Measurements from ENCODE around the gene ALDH1L1. TPM values are rescaled to one million over a fixed set of nuclear protein-coding genes. Genes with fewer than 3 reads are reported as not detected.

ALDH1L1 gene
- total RNA-seq, 1 donor from 2014 or later = 3.3 TPM

- no peak overlapping the region for H3K4me3 ChIP-seq
- H3K27ac ChIP-seq = no peak overlapping the region
- TF ChIP-seq CTCF (IDR thresholded peaks at IDR 0.05) = no peak
- H3K9me3 ChIP-seq = no peaks in the 10 kb centered on the region
- H3K36me3 ChIP-seq = no peaks in the 10 kb centered on the region
- intact Hi-C loops (cut with DNase I) = no loop called here
- DNase-seq (no peak), ATAC-seq (no peak)
- H3K27me3 ChIP-seq = no peaks in the 10 kb centered on the region
- H3K4me1 ChIP-seq = no peaks in the 10 kb centered on the region
Measured at GRCh38 chr3:126106336-126107202, 73.8 kb downstream of the ALDH1L1 start.

GRCh38 chr3:126105691-126106187, 74.6 kb downstream of the ALDH1L1 start:
- Histone ChIP-seq H3K27me3 (no peaks in the 10 kb centered on the region), H3K4me1 (no peaks in the 10 kb centered on the region), H3K4me3 (no peak overlapping the region), H3K36me3 (no peaks in the 10 kb centered on the region), H3K9me3 (no peaks in the 10 kb centered on the region), H3K27ac (no peak overlapping the region)
- DNase-seq = no peak
- ATAC-seq = no peak
- no peak for TF ChIP-seq CTCF (IDR thresholded peaks at IDR 0.05)
- intact Hi-C loops (cut with DNase I) = no loop called here

- Histone ChIP-seq H3K27me3 (no peaks in the 10 kb centered on the region), H3K9me3 (no peaks in the 10 kb centered on the region), H3K4me1 (no peaks in the 10 kb centered on the region), H3K27ac (no peak overlapping the region), H3K4me3 (no peak overlapping the region), H3K36me3 (no peaks in the 10 kb centered on the region)
- no peak for TF ChIP-seq CTCF (IDR thresholded peaks at IDR 0.05)
- ATAC-seq (no peak), DNase-seq (no peak)
- intact Hi-C loops (cut with DNase I) = no loop called here
Measured at GRCh38 chr3:126104742-126105605, 75.4 kb downstream of the ALDH1L1 start.

- no peak overlapping the region for H3K27ac ChIP-seq
- intact Hi-C loops (cut with DNase I) = no loop called here
- H3K9me3 ChIP-seq = no peaks in the 10 kb centered on the region
- no peak for TF ChIP-seq CTCF (IDR thresholded peaks at IDR 0.05)
- no peak overlapping the region for H3K4me3 ChIP-seq
- no peaks in the 10 kb centered on the region for H3K36me3 ChIP-seq
- H3K27me3 ChIP-seq = no peaks in the 10 kb centered on the region
- H3K4me1 ChIP-seq = no peaks in the 10 kb centered on the region
- DNase-seq = no peak
- ATAC-seq = no peak
Measured at GRCh38 chr3:126104028-126104635, 76.3 kb downstream of the ALDH1L1 start.

- ATAC-seq (no peak), DNase-seq (no peak)
- Histone ChIP-seq H3K27me3 (no peaks in the 10 kb centered on the region), H3K4me1 (no peaks in the 10 kb centered on the region), H3K27ac (no peak overlapping the region), H3K9me3 (no peaks in the 10 kb centered on the region), H3K36me3 (no peaks in the 10 kb centered on the region), H3K4me3 (no peak overlapping the region)
- intact Hi-C loops (cut with DNase I) = no loop called here
- no peak for TF ChIP-seq CTCF (IDR thresholded peaks at IDR 0.05)
Measured at GRCh38 chr3:126103121-126104027, 77.0 kb downstream of the ALDH1L1 start.
